T-helper 22 cell (primary cell): ENCODE data around the gene GALM.
"Not testable (repeated sequence)": the region's sequence is repeated elsewhere in the genome, so short reads cannot be mapped to it uniquely, and the experiment has no call there.

Source experiments
- DNase-seq: peaks from one replicate; pipeline ENCODE4 v3.0.0-alpha.2; 2020; ENCODE audit warnings: low read depth

Gene GALM

GRCh38 chr2:38742797-38743559 is 77.1 kb downstream of the GALM start:
- DNase-seq, result no peak

- no peak for DNase-seq
Observed at GRCh38 chr2:38743672-38744398, 77.9 kb downstream of the GALM start.

- DNase-seq, result no peak
Observed at GRCh38 chr2:38744399-38744780, 78.5 kb downstream of the GALM start.

- DNase-seq, result no peak
Observed at GRCh38 chr2:38745267-38745666, 79.4 kb downstream of the GALM start.

GRCh38 chr2:38747007-38747424 is 81.1 kb downstream of the GALM start:
- no peak for DNase-seq

GRCh38 chr2:38747819-38748218 is 81.9 kb downstream of the GALM start:
- no peak for DNase-seq

GRCh38 chr2:38748391-38748790 is 82.5 kb downstream of the GALM start:
- DNase-seq, result no peak

- no peak for DNase-seq
Observed at GRCh38 chr2:38748943-38749804, 83.3 kb downstream of the GALM start.

GRCh38 chr2:38750011-38750890 is 84.3 kb downstream of the GALM start:
- no peak for DNase-seq

- DNase-seq, result peak; percentile 94
Observed at GRCh38 chr2:38750891-38751595, 85.1 kb downstream of the GALM start, which contains the start of gene SRSF7. TSS of gene SRSF7 (minus strand) at chr2:38751361. CDS start at chr2:38751256, 105 bp downstream.

- DNase-seq, result peak; percentile 29
Observed at GRCh38 chr2:38751596-38752410, 85.9 kb downstream of the GALM start.

GRCh38 chr2:38754049-38754448 is 88.1 kb downstream of the GALM start:
- DNase-seq, result no peak

GRCh38 chr2:38754506-38754905 is 88.6 kb downstream of the GALM start:
- no peak for DNase-seq

GRCh38 chr2:38755891-38756290 is 90.0 kb downstream of the GALM start:
- not testable (repeated sequence) for DNase-seq

- no peak for DNase-seq
Observed at GRCh38 chr2:38763228-38763627, 97.3 kb downstream of the GALM start.

- DNase-seq, result no peak
Observed at GRCh38 chr2:38763728-38764127, 97.8 kb downstream of the GALM start.

- no peak for DNase-seq
Observed at GRCh38 chr2:38765149-38765548, 99.2 kb downstream of the GALM start.

- DNase-seq, result no peak
Observed at GRCh38 chr2:38765551-38765950, 99.6 kb downstream of the GALM start.

- DNase-seq, result no peak
Observed at GRCh38 chr2:38771632-38772031, 105.7 kb downstream of the GALM start.
